Measurements from ENCODE around the gene MYCN.

DNA sequence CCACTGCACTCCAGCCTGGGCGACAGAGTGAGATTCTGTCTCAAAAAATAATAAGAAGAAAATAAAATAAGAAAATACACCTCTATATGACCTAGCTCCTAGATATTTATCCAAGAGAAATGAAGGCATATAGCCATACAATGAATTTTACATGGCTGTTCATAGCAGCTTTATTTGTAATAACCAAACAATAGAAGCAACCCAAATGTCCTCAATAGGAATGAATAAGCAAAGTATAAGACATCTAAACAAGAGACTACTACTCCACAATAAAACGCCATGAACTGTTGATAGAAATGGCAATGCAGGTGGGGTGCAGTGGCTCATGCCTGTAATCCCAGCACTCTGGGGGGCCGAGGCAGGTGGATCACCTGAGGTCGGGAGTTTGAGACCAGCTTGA, 31.2 kb upstream of the MYCN start:
- TF ChIP-seq CTCF (IDR thresholded peaks at IDR 0.05; ENCODE audit: extremely low read depth in 1 of 2, insufficient read depth in 1 of 2, low read depth in 1 of 2, low read length in 2 of 2) (no peak), EZH2 (IDR thresholded peaks at IDR 0.05; ENCODE audit: borderline replicate concordance, low read depth, low read length, severe bottlenecking) (no peak), POLR2A (IDR thresholded peaks at IDR 0.05; ENCODE audit: low read depth, low read length) (no peak), MYC (IDR thresholded peaks at IDR 0.05; ENCODE audit: low read depth, low read length) (no peak), MAX (IDR thresholded peaks at IDR 0.05; ENCODE audit: insufficient read depth, insufficient read length) (no peak)

All from endothelial cell of umbilical vein (primary cell).